Caki2 (cell line): ENCODE measurements around the gene ASB18. TPM values are rescaled to one million over a fixed set of nuclear protein-coding genes. Genes with fewer than 3 reads are reported as not detected.

Experiments used
- DNase-seq: peaks from one replicate; pipeline ENCODE4 v3.0.0-alpha.2; 2015; ENCODE audit warnings: low read depth
- in situ Hi-C: cut with HindIII; loops from 2 replicates; pipeline ENCODE4 v1.10.0; 2016; ENCODE audit warnings: low sequenced_read_pairs, low pct_unique_long_range_greater_than_20kb, mixed read lengths
- total RNA-seq: library from RNA; depleted of rRNA; stranded (reverse); fragments of >200 nt; shearing (Covaris generic); gene quantifications from 2 replicates; pipeline ENCODE4 v1.2.3, GENCODE V29; 2014; ENCODE audit warnings: low replicate concordance

ASB18 gene
- total RNA-seq, 1 experiment from 2014 or later, result not detected

DNA sequence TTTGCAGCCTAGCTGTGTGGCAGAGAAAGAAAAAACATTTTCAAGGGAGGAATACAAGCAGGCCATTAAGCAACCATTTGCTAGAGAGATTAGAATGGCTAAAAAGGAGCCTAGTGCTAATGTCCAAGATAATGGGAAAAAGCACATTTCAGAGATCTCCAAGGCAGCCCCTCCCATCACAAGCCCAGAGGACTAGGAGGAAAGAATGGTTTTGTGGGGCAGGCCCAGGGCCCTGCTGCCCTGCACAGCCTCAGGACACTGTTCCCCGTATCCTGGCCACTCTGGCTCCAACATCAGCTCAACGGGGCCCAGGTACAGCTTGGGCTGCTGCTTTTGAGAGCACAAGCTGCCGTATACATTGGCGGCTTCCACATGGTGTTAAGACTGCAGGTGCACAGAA is 79.5 kb downstream of the ASB18 start:
- no peak for DNase-seq
- in situ Hi-C loops, result no loop called here

- peak; percentile 33 for DNase-seq
- in situ Hi-C loops, result no loop called here
These were observed 83.3 kb downstream of the ASB18 start for GRCh38 chr2:236180831-236181453.

DNA sequence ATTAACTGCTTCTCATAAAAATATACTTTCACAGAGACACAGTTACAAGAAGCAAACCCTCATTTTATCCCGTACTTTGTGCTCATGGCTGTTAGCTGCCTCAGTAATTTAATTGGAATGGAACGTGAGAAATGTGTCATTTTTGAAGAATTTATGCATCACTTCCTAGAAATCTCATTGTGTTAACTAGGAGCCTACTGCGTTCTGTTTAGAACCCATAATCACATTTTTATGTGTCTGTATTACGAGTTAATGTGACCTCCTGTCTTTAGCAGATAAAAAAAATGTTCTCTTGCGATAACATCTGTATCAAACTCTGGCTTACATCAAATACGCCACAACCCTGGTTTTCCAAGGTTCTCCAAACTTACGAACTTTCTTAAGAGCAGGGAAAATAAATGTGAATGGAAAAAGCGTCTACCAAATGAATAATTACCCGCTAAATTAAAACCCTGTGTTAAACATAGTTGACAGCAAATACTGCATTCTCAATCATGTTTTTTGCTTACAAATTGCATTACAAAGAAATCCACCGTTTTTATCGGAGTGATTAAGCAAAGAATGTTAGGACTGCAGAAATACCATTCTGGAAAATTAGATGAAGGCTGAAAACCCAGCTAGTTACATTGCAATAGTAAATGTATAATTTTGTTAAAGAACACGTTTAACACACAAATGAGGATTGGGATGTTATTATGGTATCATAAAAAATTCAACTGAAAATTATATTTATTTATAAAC is 84.0 kb downstream of the ASB18 start:
- no peak for DNase-seq
- in situ Hi-C loops, result no loop called here

DNA sequence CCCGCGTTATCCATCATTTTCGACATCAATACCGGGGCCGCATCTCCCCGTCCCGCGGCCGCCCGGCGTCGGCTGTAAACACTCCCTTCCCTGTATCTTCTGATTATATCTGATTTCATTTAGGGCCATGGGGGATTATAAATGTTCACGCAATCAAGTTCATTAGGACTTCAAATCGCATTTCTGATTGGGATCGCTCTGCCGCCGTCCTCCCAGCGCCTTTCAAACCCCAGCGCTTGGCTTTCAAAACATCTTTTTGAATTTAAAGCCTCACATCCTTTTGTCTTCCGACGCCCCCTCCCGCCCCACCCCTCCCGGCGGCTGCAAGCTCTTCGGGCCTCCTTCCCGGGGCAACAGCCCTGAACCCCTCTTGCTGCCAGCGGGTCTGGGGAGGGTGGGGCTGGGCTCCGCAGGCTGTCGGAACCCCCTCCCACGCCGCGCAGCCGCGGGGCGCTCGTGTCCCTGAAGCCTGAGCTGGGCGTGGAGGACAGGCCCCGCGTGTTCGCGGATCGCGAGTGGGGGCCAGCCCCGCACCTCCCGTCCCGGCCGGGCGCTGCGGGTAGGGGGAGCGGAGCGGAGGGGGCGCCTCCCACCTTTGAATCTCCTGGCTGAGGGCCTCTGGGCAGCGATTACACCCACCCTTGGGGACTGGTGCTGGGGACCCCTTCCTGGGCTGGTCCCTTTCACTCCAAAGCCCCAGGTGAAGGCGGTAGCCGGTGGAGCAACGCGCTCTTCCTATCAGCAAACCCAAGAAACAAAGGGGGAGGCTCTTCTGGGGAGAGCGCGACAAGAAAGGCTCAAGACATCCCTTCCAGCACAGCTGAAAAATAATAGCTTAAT is 84.8 kb downstream of the ASB18 start:
- no peak for DNase-seq
- in situ Hi-C loops, result no loop called here

DNA sequence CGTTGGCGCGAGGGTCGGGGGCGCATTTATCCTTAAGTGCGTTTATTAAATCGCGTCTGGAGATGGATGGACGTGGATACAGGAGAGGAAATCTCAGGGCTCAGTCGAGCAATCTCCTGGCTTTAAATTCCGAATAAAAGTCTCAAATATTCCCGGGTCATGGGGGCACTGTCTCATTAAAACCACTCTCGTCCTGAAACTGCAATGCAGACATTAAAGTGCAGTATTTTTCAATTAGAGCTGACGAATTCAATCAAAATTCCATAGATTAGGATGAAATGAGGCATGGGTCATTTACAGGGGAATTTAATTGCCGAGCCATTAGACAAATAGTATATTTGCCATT is 85.3 kb downstream of the ASB18 start:
- no peak for DNase-seq
- in situ Hi-C loops, result no loop called here

DNA sequence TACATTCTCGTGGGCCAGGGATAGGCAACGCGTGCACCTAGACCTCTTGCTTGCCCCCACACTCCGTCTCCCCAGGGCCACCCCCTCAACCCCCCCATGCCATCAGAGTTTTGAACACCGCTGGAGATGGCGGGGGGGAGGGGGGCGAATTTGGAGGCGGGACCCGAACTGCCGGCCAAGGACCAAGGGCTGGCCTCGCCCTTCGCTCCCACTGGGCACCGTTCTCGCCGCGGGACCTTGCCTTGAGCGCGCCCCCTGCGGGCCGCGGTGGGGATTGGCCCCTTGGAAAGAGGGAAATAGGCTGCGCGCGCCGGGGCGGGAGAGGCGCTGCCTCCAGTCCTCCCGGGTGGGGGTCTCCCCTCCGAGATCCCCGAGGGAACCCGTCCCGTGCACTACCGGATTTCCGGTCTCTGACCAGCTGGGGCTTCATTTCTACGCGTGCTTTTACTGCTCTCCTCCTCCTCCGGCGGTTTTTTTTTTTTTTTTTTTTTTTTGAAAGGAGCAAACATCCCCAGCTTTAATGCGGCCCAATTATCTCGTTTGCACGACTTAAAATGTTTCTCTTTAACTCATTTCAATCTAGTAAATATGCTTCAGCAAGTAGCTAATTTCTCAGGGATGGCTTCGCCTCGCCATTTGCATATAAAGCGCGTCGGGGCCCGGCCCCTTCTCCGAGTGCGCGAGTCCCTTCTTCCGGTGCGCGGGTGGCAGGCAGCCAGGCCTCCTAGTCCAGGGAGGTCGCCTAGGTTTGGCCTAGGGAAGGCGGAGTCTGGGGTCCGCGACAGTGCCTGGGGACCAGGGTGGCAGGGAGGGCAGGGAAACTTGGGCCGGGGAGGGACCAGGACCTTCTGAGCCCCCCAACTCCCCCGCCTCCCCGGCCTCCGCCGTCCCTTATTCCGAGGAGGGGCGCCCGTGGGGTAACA is 86.0 kb downstream of the ASB18 start:
- in situ Hi-C loops, result no loop called here
- peak; percentile 45 for DNase-seq

- in situ Hi-C loops, result no loop called here
- DNase-seq, result no peak
These were observed 86.6 kb downstream of the ASB18 start for GRCh38 chr2:236177604-236177966.

GRCh38 chr2:236176951-236177350 is 87.3 kb downstream of the ASB18 start:
- in situ Hi-C loops, result no loop called here
- no peak for DNase-seq

GRCh38 chr2:236176417-236176816 is 87.8 kb downstream of the ASB18 start:
- in situ Hi-C loops, result no loop called here
- no peak for DNase-seq

GRCh38 chr2:236175548-236176150 is 88.6 kb downstream of the ASB18 start:
- in situ Hi-C loops, result no loop called here
- DNase-seq, result no peak

GRCh38 chr2:236173729-236174607 is 90.2 kb downstream of the ASB18 start:
- in situ Hi-C loops, result no loop called here
- no peak for DNase-seq

- in situ Hi-C loops, result no loop called here
These were observed 91.0 kb downstream of the ASB18 start for GRCh38 chr2:236173036-236173728.

GRCh38 chr2:236172255-236173035 is 91.8 kb downstream of the ASB18 start:
- in situ Hi-C loops, result no loop called here
- no peak for DNase-seq

More at GRCh38 chr2:236173036-236173728, 91.0 kb downstream of the ASB18 start:
- no peak for DNase-seq

GRCh38 chr2:236171680-236172254 is 92.4 kb downstream of the ASB18 start:
- DNase-seq, result no peak
- in situ Hi-C loops, result no loop called here

- no peak for DNase-seq
- in situ Hi-C loops, result no loop called here
These were observed 93.0 kb downstream of the ASB18 start for GRCh38 chr2:236171181-236171679.
